H9 (cell line): Measurements from ENCODE around the gene ANO9. TPM values are rescaled to one million over a fixed set of nuclear protein-coding genes. Genes with fewer than 3 reads are reported as not detected.

Source experiments
- DNase-seq: peaks from one replicate; pipeline ENCODE4 v3.0.0-alpha.2; 2017
- H2AFZ ChIP-seq: one replicate; pipeline ENCODE4 v1.6.1; 2013; ENCODE audit warnings: mild to moderate bottlenecking, low read length, control low read depth, moderate library complexity
- H2AK5ac ChIP-seq: 2 replicates; pipeline ENCODE4 v1.6.1; 2013; ENCODE audit warnings: low read length, control low read depth, mixed read lengths; ENCODE audit not compliant: insufficient read length
- H2BK120ac ChIP-seq: one replicate; pipeline ENCODE4 v1.6.1; 2013; ENCODE audit warnings: low read depth, mild to moderate bottlenecking, low read length, control low read depth, inconsistent platforms; ENCODE audit not compliant: poor library complexity, severe bottlenecking
- H2BK12ac ChIP-seq: 2 replicates; pipeline ENCODE4 v1.6.1; 2013; ENCODE audit warnings: low read length, control low read depth, mixed read lengths, low read depth; ENCODE audit not compliant: insufficient read length
- H2BK15ac ChIP-seq: 2 replicates; pipeline ENCODE4 v1.6.1; 2013; ENCODE audit warnings: low read depth, low read length, control low read depth
- H2BK20ac ChIP-seq: one replicate; pipeline ENCODE4 v1.6.1; 2013; ENCODE audit warnings: low read depth, mild to moderate bottlenecking, low read length, control low read depth, inconsistent platforms; ENCODE audit not compliant: poor library complexity, severe bottlenecking
- H2BK5ac ChIP-seq: 2 replicates; pipeline ENCODE4 v1.6.1; 2013; ENCODE audit warnings: low read length, control low read depth, mixed read lengths; ENCODE audit not compliant: insufficient read length
- H3K14ac ChIP-seq: 2 replicates; pipeline ENCODE4 v1.6.1; 2013; ENCODE audit warnings: low read length, control low read depth; ENCODE audit not compliant: insufficient read depth
- H3K18ac ChIP-seq: 2 replicates; pipeline ENCODE4 v1.6.1; 2013; ENCODE audit warnings: low read depth, mild to moderate bottlenecking, mixed read lengths, low read length, control low read depth; ENCODE audit not compliant: insufficient read length
- H3K23ac ChIP-seq: 2 replicates; pipeline ENCODE4 v1.6.1; 2013; ENCODE audit warnings: low read length, control low read depth, mixed read lengths, low read depth; ENCODE audit not compliant: insufficient read length
- H3K23me2 ChIP-seq: 2 replicates; pipeline ENCODE4 v1.6.1; 2013; ENCODE audit warnings: low read depth, mild to moderate bottlenecking, mixed read lengths, low read length, control low read depth; ENCODE audit not compliant: insufficient read length, poor library complexity, severe bottlenecking
- H3K27ac ChIP-seq: 2 replicates; pipeline ENCODE4 v1.5.1; 2013; ENCODE audit warnings: low read length, control low read depth, mixed read lengths, low read depth; ENCODE audit not compliant: insufficient read length
- H3K27me3 ChIP-seq: 2 replicates; pipeline ENCODE4 v1.6.1; 2013; ENCODE audit warnings: low read length, control low read depth, inconsistent platforms; ENCODE audit not compliant: insufficient read depth
- H3K4ac ChIP-seq: 2 replicates; pipeline ENCODE4 v1.6.1; 2013; ENCODE audit warnings: low read depth, mild to moderate bottlenecking, control low read depth, inconsistent platforms, low read length, moderate library complexity
- H3K4me1 ChIP-seq: 2 replicates; pipeline ENCODE4 v1.6.1; 2013; ENCODE audit warnings: low read length, control low read depth, inconsistent platforms; ENCODE audit not compliant: insufficient read depth
- H3K4me2 ChIP-seq: 2 replicates; pipeline ENCODE4 v1.6.1; 2013; ENCODE audit warnings: low read length, control low read depth, mixed read lengths; ENCODE audit not compliant: insufficient read length, insufficient read depth
- H3K56ac ChIP-seq: 2 replicates; pipeline ENCODE4 v1.6.1; 2013; ENCODE audit warnings: low read depth, mild to moderate bottlenecking, mixed read lengths, low read length, control low read depth; ENCODE audit not compliant: insufficient read length
- H3K79me1 ChIP-seq: 2 replicates; pipeline ENCODE4 v1.6.1; 2013; ENCODE audit warnings: low read depth, mild to moderate bottlenecking, moderate library complexity, low read length, control low read depth, inconsistent platforms; ENCODE audit not compliant: insufficient read depth, poor library complexity, severe bottlenecking
- H3K79me2 ChIP-seq: 2 replicates; pipeline ENCODE4 v1.6.1; 2013; ENCODE audit warnings: low read length, control low read depth, inconsistent platforms; ENCODE audit not compliant: insufficient read depth
- H3K9ac ChIP-seq: 2 replicates; pipeline ENCODE4 v1.6.1; 2013; ENCODE audit warnings: low read length, control low read depth, mixed read lengths; ENCODE audit not compliant: insufficient read length; ENCODE audit errors: extremely low read depth
- H3K9me3 ChIP-seq: one replicate; pipeline ENCODE4 v1.6.1; 2013; ENCODE audit warnings: low read depth, low read length, inconsistent platforms; ENCODE audit not compliant: control insufficient read depth
- H3T11ph ChIP-seq: one replicate; pipeline ENCODE4 v1.6.1; 2013; ENCODE audit warnings: mild to moderate bottlenecking, low read length, control low read depth, inconsistent platforms
- H4K20me1 ChIP-seq: one replicate; pipeline ENCODE4 v1.6.1; 2013; ENCODE audit not compliant: control insufficient read depth, insufficient read length, insufficient read depth
- H4K5ac ChIP-seq: 2 replicates; pipeline ENCODE4 v1.6.1; 2013; ENCODE audit warnings: low read depth, mild to moderate bottlenecking, mixed read lengths, low read length, control low read depth; ENCODE audit not compliant: insufficient read length
- H4K8ac ChIP-seq: replicated peaks from 2 replicates; pipeline ENCODE4 v1.6.1; 2013; ENCODE audit warnings: low read length, control low read depth, mixed read lengths, low read depth; ENCODE audit not compliant: insufficient read length
- H4K91ac ChIP-seq: 2 replicates; pipeline ENCODE4 v1.6.1; 2013; ENCODE audit warnings: low read depth, mild to moderate bottlenecking, moderate library complexity, mixed read lengths, low read length, control low read depth; ENCODE audit not compliant: insufficient read length
- H3K27ac Mint-ChIP-seq, 3 experiments: 2 replicates in 2 of 3; 3 replicates in 1 of 3; pipeline ENCODE4 v1.8.0; 2020 to 2021; ENCODE audit warnings: mixed read lengths in 3 of 3, mild to moderate bottlenecking in 1 of 3, moderate library complexity in 1 of 3
- H3K27me3 Mint-ChIP-seq: 2 replicates; pipeline ENCODE4 v1.8.0; 2021; ENCODE audit warnings: low read depth, mild to moderate bottlenecking, moderate library complexity, mixed read lengths
- H3K36me3 Mint-ChIP-seq, 3 experiments: 2 replicates in 2 of 3; 3 replicates in 1 of 3; pipeline ENCODE4 v1.8.0; 2020 to 2021; ENCODE audit warnings: low read depth in 3 of 3, mixed read lengths in 3 of 3; ENCODE audit not compliant: insufficient read depth in 1 of 3
- H3K4me1 Mint-ChIP-seq, 2 experiments: 2 replicates each; pipeline ENCODE4 v1.8.0; 2020; ENCODE audit warnings: mixed read lengths in 2 of 2
- H3K4me3 Mint-ChIP-seq, 2 experiments: 2 replicates in 1 of 2; 3 replicates in 1 of 2; pipeline ENCODE4 v1.8.0; 2020 to 2021; ENCODE audit warnings: mild to moderate bottlenecking in 2 of 2, mixed read lengths in 2 of 2, moderate library complexity in 1 of 2
- H3K9me3 Mint-ChIP-seq, 2 experiments: 2 replicates in 1 of 2; 3 replicates in 1 of 2; pipeline ENCODE4 v1.8.0; 2020; ENCODE audit warnings: mild to moderate bottlenecking in 2 of 2, mixed read lengths in 2 of 2, moderate library complexity in 1 of 2
- CTCF ChIP-seq: fragments of 200-600 bp; sonication (generic); conservative IDR thresholded peaks from 3 replicates; pipeline ENCODE4 v1.8.0; 2021; ENCODE audit warnings: antibody characterized with exemption, mild to moderate bottlenecking
- WGBS: extraction: QIAGEN DNeasy Blood & Tissue Kit; methylation state at CpG from one replicate; pipeline ENCODE4 v1.1.7; 2013; ENCODE audit warnings: missing lambda C conversion rate, low lambda C conversion rate, mixed read lengths; ENCODE audit not compliant: insufficient read length; ENCODE audit errors: extremely low coverage; 5-methylcytosine and 5-hydroxymethylcytosine counted together
- total RNA-seq: library from RNA; stranded (reverse); gene quantifications from 2 replicates; pipeline ENCODE4 v1.2.1, GENCODE V29; 2021

Gene ANO9
- total RNA-seq, 1 experiment from 2014 or later = 13.1 TPM

- Histone ChIP-seq H3K14ac (no peak overlapping the region), H4K8ac (no peak overlapping the region), H4K5ac (no peak overlapping the region), H3K23ac (no peak overlapping the region), H3K56ac (no peak overlapping the region), H2BK20ac (no peak overlapping the region), H3K9me3 (no peaks in the 10 kb centered on the region), H2AK5ac (no peak overlapping the region), H2BK5ac (no peak overlapping the region), H3K4me2 (no peak overlapping the region), H2BK120ac (no peak overlapping the region), H3K4me1 (peaks cover 2% of the 10 kb centered on the region; the same call in 1 of the 2 replicates), H3T11ph (no peak overlapping the region), H3K27me3 (no peaks in the 10 kb centered on the region; the same call in 1 of the 2 replicates), H3K79me2 (no peaks in the 10 kb centered on the region; the same call in 1 of the 2 replicates), H3K18ac (no peak overlapping the region), H3K27ac (no peak overlapping the region), H3K23me2 (peaks cover 10% of the 10 kb centered on the region), H2BK12ac (no peak overlapping the region), H3K79me1 (no peaks in the 10 kb centered on the region), H4K91ac (no peak overlapping the region), H4K20me1 (peaks cover 5% of the 10 kb centered on the region), H3K4ac (no peak overlapping the region), H2BK15ac (no peak overlapping the region), H2AFZ (no peak overlapping the region), H3K9ac (no peak overlapping the region)
- peak overlapping the region in 1 of 3 experiments; percentile 47; a peak in 1 of 7 replicates for H3K27ac Mint-ChIP-seq
- no peaks in the 10 kb centered on the region; a peak in 1 of 5 replicates for H3K9me3 Mint-ChIP-seq
- DNase-seq = no peak
- peaks cover 17 to 26% of the 10 kb centered on the region in 2 experiments for H3K4me1 Mint-ChIP-seq
- H3K27me3 Mint-ChIP-seq = peaks cover 14% of the 10 kb centered on the region
- no peaks in the 10 kb centered on the region for H3K36me3 Mint-ChIP-seq
- WGBS = no CpG with 5 or more reads among the region's 14 CpGs
- TF ChIP-seq CTCF = no peak
- no peak overlapping the region for H3K4me3 Mint-ChIP-seq
These were observed 28.4 kb downstream of the ANO9 start for GRCh38 chr11:413120-414081.
